Measurements from ENCODE around the gene CD33. TPM values are rescaled to one million over a fixed set of nuclear protein-coding genes. Genes with fewer than 3 reads are reported as not detected.

The CD33 gene
- total and polyA plus RNA-seq, 3 donors from 2014 or later, result 1.3 to 3.8 (median 1.7) TPM

DNA sequence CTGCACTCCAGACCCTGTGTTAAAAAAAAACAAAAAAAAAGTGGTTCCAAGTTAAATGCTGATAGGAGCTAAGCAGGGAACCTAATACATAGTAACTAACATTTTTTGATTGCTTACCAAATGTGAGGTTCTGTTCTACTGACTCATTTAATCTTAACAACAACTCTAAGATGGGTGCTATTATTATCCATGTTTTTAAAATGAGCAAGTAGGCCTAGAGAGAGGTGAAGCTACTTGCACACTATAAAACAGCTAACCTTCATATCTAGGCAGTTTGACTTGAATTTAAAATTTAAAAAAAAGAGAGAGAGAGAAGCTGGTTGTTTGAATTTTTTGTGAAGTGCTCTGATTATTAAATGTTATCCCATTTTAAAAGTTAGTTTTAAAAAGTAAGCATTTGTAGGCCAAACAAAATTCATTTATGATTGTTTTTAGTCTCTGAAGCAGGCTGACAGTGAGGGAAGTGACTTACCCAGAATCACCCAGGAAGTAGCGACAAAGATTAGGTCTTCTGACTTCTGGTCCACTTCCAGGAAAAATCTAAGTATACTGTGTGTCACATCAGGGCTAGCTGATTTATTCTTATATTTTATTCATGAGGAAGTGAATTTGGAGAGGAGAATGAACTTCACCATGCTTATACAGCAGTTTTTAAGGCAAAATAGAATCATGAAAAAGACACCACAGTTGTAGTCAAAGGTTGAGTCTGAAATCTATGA is 28.4 kb downstream of the CD33 start:
- intact Hi-C loops (cut with DNase I; ENCODE audit: low total_unique reads), result no loop called here
- no peaks in the 10 kb centered on the region for H3K36me3 ChIP-seq (ENCODE audit: low read depth, missing control alignments)
- DNase-seq, result no peak
- no peak overlapping the region for H3K4me3 ChIP-seq
- no peak overlapping the region for H3K27ac ChIP-seq
- no peak for TF ChIP-seq POLR2A (IDR thresholded peaks at IDR 0.05)
- TF ChIP-seq, protein P1, sequence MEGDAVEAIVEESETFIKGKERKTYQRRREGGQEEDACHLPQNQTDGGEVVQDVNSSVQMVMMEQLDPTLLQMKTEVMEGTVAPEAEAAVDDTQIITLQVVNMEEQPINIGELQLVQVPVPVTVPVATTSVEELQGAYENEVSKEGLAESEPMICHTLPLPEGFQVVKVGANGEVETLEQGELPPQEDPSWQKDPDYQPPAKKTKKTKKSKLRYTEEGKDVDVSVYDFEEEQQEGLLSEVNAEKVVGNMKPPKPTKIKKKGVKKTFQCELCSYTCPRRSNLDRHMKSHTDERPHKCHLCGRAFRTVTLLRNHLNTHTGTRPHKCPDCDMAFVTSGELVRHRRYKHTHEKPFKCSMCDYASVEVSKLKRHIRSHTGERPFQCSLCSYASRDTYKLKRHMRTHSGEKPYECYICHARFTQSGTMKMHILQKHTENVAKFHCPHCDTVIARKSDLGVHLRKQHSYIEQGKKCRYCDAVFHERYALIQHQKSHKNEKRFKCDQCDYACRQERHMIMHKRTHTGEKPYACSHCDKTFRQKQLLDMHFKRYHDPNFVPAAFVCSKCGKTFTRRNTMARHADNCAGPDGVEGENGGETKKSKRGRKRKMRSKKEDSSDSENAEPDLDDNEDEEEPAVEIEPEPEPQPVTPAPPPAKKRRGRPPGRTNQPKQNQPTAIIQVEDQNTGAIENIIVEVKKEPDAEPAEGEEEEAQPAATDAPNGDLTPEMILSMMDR (IDR thresholded peaks at IDR 0.05), result no peak
- H3K27me3 ChIP-seq, result no peaks in the 10 kb centered on the region
- H3K4me1 ChIP-seq, result peaks cover under 1% of the 10 kb centered on the region
- H3K9me3 ChIP-seq, result no peaks in the 10 kb centered on the region
- WGBS, 2 donors, result 94 to 96% methylated on average over 1 of the region's 1 CpG

DNA sequence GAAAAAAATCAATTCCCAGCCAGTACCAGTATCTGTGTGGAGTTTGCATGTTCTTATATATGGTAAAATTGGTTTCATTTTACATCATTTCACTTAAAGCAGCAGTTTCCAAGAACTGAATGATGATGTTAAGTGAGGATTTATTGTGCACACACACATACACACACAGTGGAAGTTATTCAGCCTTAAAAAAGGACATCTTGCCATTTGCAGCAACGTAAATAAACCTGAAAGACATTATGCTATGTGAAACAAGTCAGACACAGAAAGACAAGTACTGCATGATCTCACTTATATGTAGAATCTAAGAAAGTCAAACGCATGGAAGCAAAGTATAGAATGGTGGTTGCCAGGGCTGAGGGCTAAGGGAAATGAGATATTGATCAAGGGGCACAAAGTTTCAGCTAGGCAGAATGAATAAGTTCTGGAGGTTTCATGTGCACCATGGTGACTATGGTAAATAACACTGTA is 31.3 kb downstream of the CD33 start:
- no peak overlapping the region for H3K27ac ChIP-seq
- H3K36me3 ChIP-seq (ENCODE audit: low read depth, missing control alignments), result no peaks in the 10 kb centered on the region
- no peaks in the 10 kb centered on the region for H3K27me3 ChIP-seq
- 72 to 86% methylated on average over 2 of the region's 2 CpGs for WGBS, 2 donors
- TF ChIP-seq, protein P1 (IDR thresholded peaks at IDR 0.05), result no peak
- TF ChIP-seq POLR2A (IDR thresholded peaks at IDR 0.05), result no peak
- H3K4me3 ChIP-seq, result no peak overlapping the region
- DNase-seq, result no peak
- H3K4me1 ChIP-seq, result peaks cover 4% of the 10 kb centered on the region
- intact Hi-C loops (cut with DNase I; ENCODE audit: low total_unique reads), result no loop called here
- H3K9me3 ChIP-seq, result no peaks in the 10 kb centered on the region

DNA sequence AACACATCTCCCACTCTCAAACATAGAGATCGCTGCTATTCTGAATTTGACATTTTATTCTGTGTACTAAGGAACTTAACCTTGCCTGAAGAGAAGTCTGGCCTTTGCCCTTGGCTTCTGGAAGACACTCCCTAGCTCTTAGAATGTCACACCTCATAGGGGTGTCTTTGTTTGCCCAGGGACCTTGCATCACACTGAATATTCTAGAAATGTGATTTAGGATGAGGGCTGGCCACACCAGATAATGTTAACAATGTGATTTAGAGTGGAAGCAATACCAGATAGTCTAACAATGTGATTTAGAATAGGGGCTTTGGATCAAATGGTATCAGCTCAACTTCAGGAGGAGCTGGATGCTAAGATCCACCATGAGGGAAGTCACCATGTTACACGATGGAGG is 32.6 kb downstream of the CD33 start:
- Histone ChIP-seq H3K9me3 (no peaks in the 10 kb centered on the region), H3K4me1 (peaks cover 4% of the 10 kb centered on the region), H3K27me3 (no peaks in the 10 kb centered on the region), H3K36me3 (ENCODE audit: low read depth, missing control alignments) (no peaks in the 10 kb centered on the region), H3K4me3 (no peak overlapping the region), H3K27ac (no peak overlapping the region)
- no peak for TF ChIP-seq POLR2A (IDR thresholded peaks at IDR 0.05)
- intact Hi-C loops (cut with DNase I; ENCODE audit: low total_unique reads), result no loop called here
- 73 to 84% methylated on average over 2 of the region's 2 CpGs for WGBS, 2 donors
- DNase-seq, result no peak

DNA sequence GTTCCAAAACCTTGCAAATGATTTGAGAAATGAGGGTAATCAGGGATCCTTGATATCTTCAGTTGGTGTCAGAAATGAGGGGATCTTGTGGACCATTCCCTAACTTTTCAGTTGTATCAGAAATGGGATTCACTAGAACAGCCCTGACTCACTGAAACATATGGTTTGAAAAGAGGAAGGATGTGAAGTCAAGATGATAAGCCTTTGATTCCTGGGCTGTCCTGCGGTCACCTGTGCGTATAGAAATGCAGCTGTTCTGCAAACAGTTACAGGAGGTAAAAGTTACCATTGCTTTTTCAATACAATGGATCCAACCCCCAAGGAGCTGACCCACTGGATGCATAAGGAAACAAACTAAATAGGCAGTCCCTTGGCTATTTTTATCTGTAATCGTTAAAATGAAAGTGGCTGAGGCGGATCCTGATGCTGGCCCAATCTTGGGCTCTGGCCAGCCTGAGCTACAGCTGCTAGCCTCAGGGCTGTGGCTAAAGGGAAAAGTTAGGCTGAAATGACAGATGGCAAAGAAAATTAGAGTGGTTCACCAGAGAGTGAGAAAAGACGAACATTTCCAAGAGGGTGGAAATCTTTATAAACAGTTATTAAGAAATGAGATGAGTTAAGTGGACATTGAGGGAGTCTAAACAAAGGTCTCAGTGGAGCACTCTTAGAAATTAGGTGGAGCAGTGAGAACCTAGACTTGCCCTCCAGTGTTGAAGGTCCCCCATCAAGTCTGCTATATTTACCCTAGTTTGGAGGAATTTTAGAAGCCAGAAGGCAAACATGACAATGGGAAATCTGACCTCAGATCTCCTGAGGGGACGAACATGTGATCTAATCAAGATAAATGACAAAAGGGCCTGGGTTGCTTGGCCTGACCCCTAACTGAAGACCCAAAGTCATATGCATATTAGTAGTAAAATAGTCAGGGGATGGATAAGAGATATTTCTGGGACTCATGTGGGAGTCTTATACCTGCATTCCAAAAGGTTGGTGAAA is 33.6 kb downstream of the CD33 start:
- no peaks in the 10 kb centered on the region for H3K27me3 ChIP-seq
- H3K9me3 ChIP-seq, result no peaks in the 10 kb centered on the region
- no peak overlapping the region for H3K4me3 ChIP-seq
- TF ChIP-seq POLR2A (IDR thresholded peaks at IDR 0.05), result no peak
- H3K27ac ChIP-seq, result no peak overlapping the region
- 63 to 69% methylated on average over 6 of the region's 6 CpGs for WGBS, 2 donors
- intact Hi-C loops (cut with DNase I; ENCODE audit: low total_unique reads), result no loop called here
- H3K36me3 ChIP-seq (ENCODE audit: low read depth, missing control alignments), result no peaks in the 10 kb centered on the region
- peaks cover 4% of the 10 kb centered on the region for H3K4me1 ChIP-seq
- DNase-seq, result no peak

DNA sequence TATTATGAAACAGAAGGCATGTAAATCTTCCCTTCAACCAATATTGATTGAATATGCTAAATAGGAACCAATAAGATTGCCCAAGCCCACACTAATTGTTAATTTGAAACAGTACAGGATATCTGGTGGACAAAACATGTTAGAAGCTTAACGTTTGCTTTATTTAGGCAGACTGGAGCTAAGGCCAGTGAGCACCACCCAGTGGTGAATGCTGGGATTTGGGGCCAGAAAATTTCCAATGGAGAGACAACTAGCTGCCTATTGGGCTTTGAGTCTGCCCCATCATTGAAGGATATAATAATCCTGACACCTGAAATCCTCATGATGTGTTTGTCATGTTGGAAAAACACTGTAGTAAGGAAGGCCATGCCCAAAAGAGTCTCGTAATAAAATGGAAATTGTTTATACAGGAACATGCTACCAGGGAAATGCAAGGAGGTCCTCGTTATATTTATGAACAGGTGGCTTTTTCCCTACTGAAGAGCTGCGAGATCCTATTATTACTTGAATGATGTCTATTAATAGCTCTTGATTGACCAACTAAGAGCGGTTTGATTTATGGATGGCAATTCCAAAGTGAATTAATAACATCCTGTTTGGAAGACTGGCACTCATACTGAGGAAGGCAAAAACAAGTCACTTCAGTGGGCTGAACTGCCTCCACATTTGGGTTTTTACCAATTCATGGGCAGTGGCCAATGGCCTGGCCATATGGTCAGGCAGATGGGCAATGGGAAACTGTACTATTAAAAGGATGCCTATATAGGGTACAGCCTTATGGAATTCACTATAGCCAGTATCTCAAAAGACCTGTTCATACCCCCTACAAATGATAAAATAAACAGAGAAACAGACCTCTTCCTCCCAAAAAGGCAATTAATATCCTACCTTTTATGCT is 34.7 kb downstream of the CD33 start:
- H3K27me3 ChIP-seq, result no peaks in the 10 kb centered on the region
- 35 to 37% methylated on average over 5 of the region's 5 CpGs for WGBS, 2 donors
- H3K4me3 ChIP-seq, result no peak overlapping the region
- H3K27ac ChIP-seq, result no peak overlapping the region
- H3K9me3 ChIP-seq, result no peaks in the 10 kb centered on the region
- H3K36me3 ChIP-seq (ENCODE audit: low read depth, missing control alignments), result no peaks in the 10 kb centered on the region
- peaks cover 4% of the 10 kb centered on the region for H3K4me1 ChIP-seq
- DNase-seq, result peak; percentile 74
- TF ChIP-seq POLR2A (IDR thresholded peaks at IDR 0.05), result no peak
- TF ChIP-seq, protein P1 (IDR thresholded peaks at IDR 0.05), result peak; percentile 35 to 83 (median 75)
- intact Hi-C loops (cut with DNase I; ENCODE audit: low total_unique reads), result no loop called here
